ES-I3 (cell line): Measurements from ENCODE around the gene VSTM4.

Experiments
- H3K36me3 ChIP-seq: 2 replicates; pipeline ENCODE4 v1.6.1; 2013; ENCODE audit warnings: mild to moderate bottlenecking, low read length, control low read depth, moderate library complexity; ENCODE audit not compliant: insufficient read depth
- H3K4me1 ChIP-seq: 2 replicates; pipeline ENCODE4 v1.6.1; 2013; ENCODE audit warnings: mild to moderate bottlenecking, control low read depth, low read length; ENCODE audit not compliant: insufficient read depth
- H3K9ac ChIP-seq: 2 replicates; pipeline ENCODE4 v1.6.1; 2013; ENCODE audit warnings: low read depth, mild to moderate bottlenecking, low read length, moderate library complexity
- H3K9me3 ChIP-seq: 2 replicates; pipeline ENCODE4 v1.6.1; 2013; ENCODE audit warnings: mild to moderate bottlenecking, low read length, moderate library complexity; ENCODE audit not compliant: control insufficient read depth, insufficient read depth

The VSTM4 gene

GRCh38 chr10:49050906-49051305, 64.4 kb downstream of the VSTM4 start:
- no peaks in the 10 kb centered on the region for H3K36me3 ChIP-seq
- H3K9me3 ChIP-seq: no peaks in the 10 kb centered on the region
- no peak overlapping the region for H3K9ac ChIP-seq
- peaks cover 4% of the 10 kb centered on the region; the same call in 1 of the 2 replicates for H3K4me1 ChIP-seq

DNA sequence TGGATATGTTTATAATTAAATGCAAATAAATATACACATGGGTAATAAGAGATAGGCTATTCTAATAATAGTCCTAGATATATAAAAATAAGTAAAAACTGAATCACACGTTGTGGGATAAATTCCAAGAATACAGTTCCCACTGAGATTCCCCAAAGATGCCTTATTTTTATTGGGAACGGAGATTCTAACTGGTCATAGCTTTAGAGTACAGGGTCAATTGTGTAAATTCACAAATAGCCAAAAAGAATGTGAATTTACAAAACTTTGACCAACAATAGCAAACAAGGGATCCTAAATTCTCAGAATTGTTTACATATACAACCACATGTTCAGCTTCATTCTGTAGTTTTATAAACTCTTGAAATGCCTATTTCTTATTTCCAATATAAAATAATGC, 65.0 kb downstream of the VSTM4 start:
- H3K4me1 ChIP-seq: peaks cover 4% of the 10 kb centered on the region; the same call in 1 of the 2 replicates
- no peak overlapping the region for H3K9ac ChIP-seq
- H3K9me3 ChIP-seq: no peaks in the 10 kb centered on the region
- no peaks in the 10 kb centered on the region for H3K36me3 ChIP-seq

- no peaks in the 10 kb centered on the region for H3K9me3 ChIP-seq
- H3K36me3 ChIP-seq: no peaks in the 10 kb centered on the region
- no peak overlapping the region for H3K9ac ChIP-seq
- H3K4me1 ChIP-seq: peaks cover 4% of the 10 kb centered on the region; the same call in 1 of the 2 replicates
Measured at GRCh38 chr10:49049660-49050059, 65.7 kb downstream of the VSTM4 start.

- Histone ChIP-seq H3K4me1 (peaks cover 4% of the 10 kb centered on the region; the same call in 1 of the 2 replicates), H3K9ac (no peak overlapping the region), H3K36me3 (no peaks in the 10 kb centered on the region), H3K9me3 (no peaks in the 10 kb centered on the region)
Measured at GRCh38 chr10:49047128-49047639, 68.1 kb downstream of the VSTM4 start.

DNA sequence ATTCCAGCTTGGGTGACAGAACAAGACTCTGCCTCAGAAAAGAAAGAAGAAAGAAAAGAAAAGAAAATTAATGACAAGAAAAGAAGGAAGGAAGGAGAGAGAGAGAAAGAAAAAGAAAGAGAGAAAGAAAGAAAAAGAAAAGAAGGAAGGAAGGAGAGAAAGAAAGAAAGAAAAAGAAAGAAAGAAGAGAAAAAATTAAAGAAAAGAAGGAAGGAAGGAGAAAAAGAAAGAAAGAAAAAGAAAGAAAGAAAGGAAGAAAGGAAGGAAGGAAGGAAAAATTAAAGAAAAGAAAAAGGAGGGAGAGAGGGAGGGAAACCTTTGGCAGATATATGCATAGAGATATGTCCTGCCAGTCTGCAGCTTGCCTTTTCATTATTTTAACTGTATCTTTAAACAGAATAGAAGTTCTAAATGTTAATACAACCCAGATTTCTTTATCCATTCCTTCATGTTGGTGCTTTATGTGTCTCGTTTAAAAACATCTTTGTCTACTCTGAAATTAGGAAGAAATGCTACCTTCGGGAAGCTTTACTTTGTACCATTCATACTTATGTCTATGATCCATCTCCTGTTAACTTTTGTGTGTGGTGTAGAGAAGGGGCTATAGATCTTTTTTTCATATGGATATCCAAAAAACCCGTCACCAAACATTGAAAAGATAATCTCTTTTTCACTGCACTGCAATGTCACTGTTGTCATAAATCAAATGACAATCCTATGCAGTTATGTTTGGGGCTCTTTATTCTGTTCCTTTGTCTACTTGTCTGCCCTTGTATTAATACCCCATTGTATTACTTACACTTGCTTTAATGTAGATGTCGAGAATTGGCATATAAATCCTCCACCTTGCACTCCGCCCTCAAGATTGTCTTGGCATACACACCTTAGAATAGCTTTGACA, 70.8 kb downstream of the VSTM4 start:
- no peak overlapping the region for H3K9ac ChIP-seq
- no peaks in the 10 kb centered on the region for H3K36me3 ChIP-seq
- H3K9me3 ChIP-seq: no peaks in the 10 kb centered on the region
- H3K4me1 ChIP-seq: peaks cover 4% of the 10 kb centered on the region; the same call in 1 of the 2 replicates

DNA sequence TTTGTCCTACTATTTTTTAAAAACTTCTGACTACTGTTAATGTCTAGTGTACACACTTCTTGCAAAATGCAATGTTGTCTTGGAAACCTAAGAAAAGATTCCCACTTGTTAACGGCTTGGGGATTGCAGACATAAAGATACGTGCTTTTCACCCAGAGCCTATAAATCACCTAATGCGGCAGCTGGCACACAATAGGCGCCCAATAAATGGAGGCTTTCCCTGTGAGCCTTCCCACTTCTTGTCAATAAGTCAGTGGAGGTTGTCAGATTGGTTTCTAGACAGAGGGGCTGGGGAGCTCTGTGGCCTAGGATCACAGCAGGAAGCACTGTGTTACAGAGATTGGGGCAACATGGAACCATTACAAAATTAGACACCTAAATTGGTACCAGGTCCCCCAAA, 74.7 kb downstream of the VSTM4 start:
- no peak overlapping the region for H3K9ac ChIP-seq
- no peaks in the 10 kb centered on the region for H3K9me3 ChIP-seq
- H3K36me3 ChIP-seq: no peaks in the 10 kb centered on the region
- no peaks in the 10 kb centered on the region for H3K4me1 ChIP-seq

DNA sequence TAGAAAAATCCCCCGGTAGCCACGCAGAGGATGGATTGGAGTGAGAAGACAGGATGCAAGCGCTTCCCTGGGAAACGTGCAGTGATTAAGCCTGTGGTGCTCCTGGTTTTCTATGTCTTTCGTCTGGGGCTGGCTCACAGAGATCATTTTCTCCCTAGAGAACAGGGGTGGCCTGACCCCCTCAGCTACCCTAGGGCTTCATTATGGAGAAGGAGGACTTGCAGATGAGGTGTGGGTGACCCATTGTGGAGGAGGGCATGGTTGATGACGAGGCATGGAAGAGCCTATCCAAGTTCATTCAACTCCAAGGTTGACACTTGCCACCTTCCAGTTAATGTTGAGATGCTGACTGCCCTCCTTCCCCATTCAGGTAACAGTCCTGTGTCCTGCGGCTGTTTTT, 75.9 kb downstream of the VSTM4 start:
- H3K4me1 ChIP-seq: no peaks in the 10 kb centered on the region
- H3K9ac ChIP-seq: no peak overlapping the region
- no peaks in the 10 kb centered on the region for H3K9me3 ChIP-seq
- no peaks in the 10 kb centered on the region for H3K36me3 ChIP-seq

DNA sequence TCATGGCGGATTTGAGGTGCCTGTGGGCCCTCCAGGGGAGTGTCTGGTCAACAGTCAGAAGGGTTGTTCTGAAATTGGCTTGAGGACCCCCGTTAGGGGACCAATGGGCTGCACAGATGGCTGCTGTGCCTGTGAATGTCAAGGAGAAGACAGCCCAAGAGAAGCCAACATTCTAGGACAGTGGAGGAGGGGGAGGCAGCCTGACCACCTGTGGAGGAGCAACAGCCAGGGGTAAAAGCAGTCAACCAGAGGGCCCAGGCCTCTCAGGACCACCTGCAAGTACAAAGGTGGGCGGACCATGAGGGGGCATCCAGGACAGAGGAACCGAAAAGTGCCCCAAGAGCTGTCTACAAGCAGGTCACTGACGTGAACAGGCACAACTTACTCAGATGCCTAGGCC, 76.6 kb downstream of the VSTM4 start:
- no peaks in the 10 kb centered on the region for H3K36me3 ChIP-seq

GRCh38 chr10:49037187-49037586, 78.1 kb downstream of the VSTM4 start:
- H3K9ac ChIP-seq: no peak overlapping the region

More for the DNA sequence above, 76.6 kb downstream of the VSTM4 start:
- Histone ChIP-seq H3K9ac (no peak overlapping the region), H3K4me1 (no peaks in the 10 kb centered on the region), H3K9me3 (no peaks in the 10 kb centered on the region)

DNA sequence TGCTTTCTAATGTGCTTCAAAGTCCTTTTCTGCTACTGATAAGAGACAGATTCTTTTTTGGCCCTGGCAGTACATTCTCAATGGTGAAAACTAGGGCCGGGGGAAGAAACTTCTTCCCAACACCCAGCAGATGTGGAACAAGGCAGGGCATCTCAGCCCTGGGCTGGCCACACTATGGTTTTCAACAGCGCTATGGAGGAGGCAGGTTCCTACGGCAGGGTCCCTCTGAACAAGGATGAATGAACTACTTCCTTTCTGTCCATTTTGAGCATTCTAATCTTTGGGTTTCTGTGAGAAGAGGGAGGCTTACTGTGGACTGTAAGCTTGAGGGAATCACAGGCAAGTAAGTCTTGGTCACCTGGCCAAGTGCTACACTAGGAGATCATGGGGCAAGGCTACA, 78.7 kb downstream of the VSTM4 start:
- Histone ChIP-seq H3K36me3 (no peaks in the 10 kb centered on the region), H3K9ac (no peak overlapping the region), H3K4me1 (no peaks in the 10 kb centered on the region), H3K9me3 (no peaks in the 10 kb centered on the region)

More at GRCh38 chr10:49037187-49037586, 78.1 kb downstream of the VSTM4 start:
- Histone ChIP-seq H3K4me1 (no peaks in the 10 kb centered on the region), H3K9me3 (no peaks in the 10 kb centered on the region), H3K36me3 (no peaks in the 10 kb centered on the region)

DNA sequence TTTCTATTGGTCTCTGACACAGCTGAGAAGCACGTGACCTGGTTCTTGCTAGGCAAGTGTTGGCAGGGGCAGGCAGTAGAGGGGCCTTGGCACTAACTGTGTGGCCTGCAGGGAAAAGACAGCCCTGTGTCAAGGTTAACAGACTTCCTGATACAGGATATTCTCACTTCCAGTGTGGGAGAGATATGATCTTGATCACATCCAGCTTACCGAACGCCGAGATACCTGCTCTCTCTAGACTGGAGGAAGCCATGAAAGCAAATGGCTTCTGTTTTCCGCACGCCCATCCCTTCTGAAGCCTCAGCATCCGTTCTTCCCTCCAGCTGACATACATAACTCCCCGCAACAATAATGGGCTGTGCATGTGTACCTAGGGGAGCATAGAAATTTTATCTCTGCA, 79.4 kb downstream of the VSTM4 start:
- H3K4me1 ChIP-seq: no peaks in the 10 kb centered on the region
- no peaks in the 10 kb centered on the region for H3K9me3 ChIP-seq
- no peak overlapping the region for H3K9ac ChIP-seq
- no peaks in the 10 kb centered on the region for H3K36me3 ChIP-seq

- Histone ChIP-seq H3K9ac (no peak overlapping the region), H3K36me3 (no peaks in the 10 kb centered on the region), H3K9me3 (no peaks in the 10 kb centered on the region), H3K4me1 (no peaks in the 10 kb centered on the region)
Measured at GRCh38 chr10:49034925-49035324, 80.4 kb downstream of the VSTM4 start.

- H3K9me3 ChIP-seq: no peaks in the 10 kb centered on the region
- H3K36me3 ChIP-seq: no peaks in the 10 kb centered on the region
- H3K4me1 ChIP-seq: no peaks in the 10 kb centered on the region
- H3K9ac ChIP-seq: no peak overlapping the region
Measured at GRCh38 chr10:49033939-49034338, 81.4 kb downstream of the VSTM4 start.

DNA sequence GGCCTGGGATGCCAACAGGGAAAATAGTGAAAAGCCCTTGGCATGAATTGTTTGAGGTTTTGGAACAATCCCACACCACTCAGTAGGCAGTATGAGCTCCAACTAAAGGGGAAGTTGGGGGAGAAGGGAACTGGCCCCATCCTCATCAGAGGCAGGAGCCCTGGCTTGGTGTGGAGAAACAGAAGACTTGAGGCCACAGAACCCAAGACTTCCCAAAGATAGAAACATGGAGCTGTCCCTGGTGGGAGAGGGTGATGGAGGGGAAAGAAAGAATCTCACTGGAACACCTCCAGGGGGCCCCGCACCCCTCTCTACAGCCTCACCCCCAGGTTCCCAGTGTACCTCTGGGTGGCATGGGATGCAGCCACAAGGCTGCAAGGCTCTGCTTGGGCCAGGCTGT, 85.7 kb downstream of the VSTM4 start:
- H3K9me3 ChIP-seq: no peaks in the 10 kb centered on the region
- H3K9ac ChIP-seq: no peak overlapping the region
- no peaks in the 10 kb centered on the region for H3K36me3 ChIP-seq
- no peaks in the 10 kb centered on the region for H3K4me1 ChIP-seq

GRCh38 chr10:49028639-49029038, 86.7 kb downstream of the VSTM4 start:
- no peaks in the 10 kb centered on the region for H3K4me1 ChIP-seq
- no peaks in the 10 kb centered on the region for H3K9me3 ChIP-seq
- no peak overlapping the region for H3K9ac ChIP-seq
- no peaks in the 10 kb centered on the region for H3K36me3 ChIP-seq
